GM15510 (cell line): ENCODE data around the gene ZNF142.

Source experiments
- POLR2A ChIP-seq: IDR thresholded peaks from 3 replicates; pipeline ENCODE4 v1.6.1; 2011; ENCODE audit warnings: borderline replicate concordance; ENCODE audit not compliant: insufficient read length; ENCODE audit errors: extremely low read depth

The ZNF142 gene

GRCh38 chr2:218622606-218623365 lies 36.6 kb downstream of the ZNF142 start:
- no peak for TF ChIP-seq POLR2A

- TF ChIP-seq POLR2A = no peak
Measured at GRCh38 chr2:218621007-218621406, 38.4 kb downstream of the ZNF142 start.

GRCh38 chr2:218618102-218618860 lies 41.1 kb downstream of the ZNF142 start:
- TF ChIP-seq POLR2A = no peak

- no peak for TF ChIP-seq POLR2A
Measured at GRCh38 chr2:218615868-218616315, 43.5 kb downstream of the ZNF142 start.

GRCh38 chr2:218607436-218608115 lies 51.8 kb downstream of the ZNF142 start, which contains the start of gene PLCD4:
Gene PLCD4 (plus strand): TSS chr2:218607899. CDS start chr2:218615740, 7,841 bp downstream.
- TF ChIP-seq POLR2A = no peak

- no peak for TF ChIP-seq POLR2A
Measured at GRCh38 chr2:218605432-218605831, 54.0 kb downstream of the ZNF142 start.
